H9 (cell line): ENCODE data around the gene EHD3. TPM values are rescaled to one million over a fixed set of nuclear protein-coding genes. Genes with fewer than 3 reads are reported as not detected.
A peak's percentile ranks its signal among the peaks of the same experiment; 100 is the strongest.

ENCODE experiments used
- DNase-seq: peaks from one replicate; pipeline ENCODE4 v3.0.0-alpha.2; 2017
- H2AFZ ChIP-seq: one replicate; pipeline ENCODE4 v1.6.1; 2013; ENCODE audit warnings: mild to moderate bottlenecking, low read length, control low read depth, moderate library complexity
- H2AK5ac ChIP-seq: 2 replicates; pipeline ENCODE4 v1.6.1; 2013; ENCODE audit warnings: low read length, control low read depth, mixed read lengths; ENCODE audit not compliant: insufficient read length
- H2BK120ac ChIP-seq: one replicate; pipeline ENCODE4 v1.6.1; 2013; ENCODE audit warnings: low read depth, mild to moderate bottlenecking, low read length, control low read depth, inconsistent platforms; ENCODE audit not compliant: poor library complexity, severe bottlenecking
- H2BK12ac ChIP-seq: 2 replicates; pipeline ENCODE4 v1.6.1; 2013; ENCODE audit warnings: low read length, control low read depth, mixed read lengths, low read depth; ENCODE audit not compliant: insufficient read length
- H2BK15ac ChIP-seq: 2 replicates; pipeline ENCODE4 v1.6.1; 2013; ENCODE audit warnings: low read depth, low read length, control low read depth
- H2BK20ac ChIP-seq: one replicate; pipeline ENCODE4 v1.6.1; 2013; ENCODE audit warnings: low read depth, mild to moderate bottlenecking, low read length, control low read depth, inconsistent platforms; ENCODE audit not compliant: poor library complexity, severe bottlenecking
- H2BK5ac ChIP-seq: 2 replicates; pipeline ENCODE4 v1.6.1; 2013; ENCODE audit warnings: low read length, control low read depth, mixed read lengths; ENCODE audit not compliant: insufficient read length
- H3K14ac ChIP-seq: 2 replicates; pipeline ENCODE4 v1.6.1; 2013; ENCODE audit warnings: low read length, control low read depth; ENCODE audit not compliant: insufficient read depth
- H3K18ac ChIP-seq: 2 replicates; pipeline ENCODE4 v1.6.1; 2013; ENCODE audit warnings: low read depth, mild to moderate bottlenecking, mixed read lengths, low read length, control low read depth; ENCODE audit not compliant: insufficient read length
- H3K23ac ChIP-seq: 2 replicates; pipeline ENCODE4 v1.6.1; 2013; ENCODE audit warnings: low read length, control low read depth, mixed read lengths, low read depth; ENCODE audit not compliant: insufficient read length
- H3K23me2 ChIP-seq: 2 replicates; pipeline ENCODE4 v1.6.1; 2013; ENCODE audit warnings: low read depth, mild to moderate bottlenecking, mixed read lengths, low read length, control low read depth; ENCODE audit not compliant: insufficient read length, poor library complexity, severe bottlenecking
- H3K27ac ChIP-seq: 2 replicates; pipeline ENCODE4 v1.5.1; 2013; ENCODE audit warnings: low read length, control low read depth, mixed read lengths, low read depth; ENCODE audit not compliant: insufficient read length
- H3K27me3 ChIP-seq: 2 replicates; pipeline ENCODE4 v1.6.1; 2013; ENCODE audit warnings: low read length, control low read depth, inconsistent platforms; ENCODE audit not compliant: insufficient read depth
- H3K4ac ChIP-seq: 2 replicates; pipeline ENCODE4 v1.6.1; 2013; ENCODE audit warnings: low read depth, mild to moderate bottlenecking, control low read depth, inconsistent platforms, low read length, moderate library complexity
- H3K4me1 ChIP-seq: 2 replicates; pipeline ENCODE4 v1.6.1; 2013; ENCODE audit warnings: low read length, control low read depth, inconsistent platforms; ENCODE audit not compliant: insufficient read depth
- H3K4me2 ChIP-seq: 2 replicates; pipeline ENCODE4 v1.6.1; 2013; ENCODE audit warnings: low read length, control low read depth, mixed read lengths; ENCODE audit not compliant: insufficient read length, insufficient read depth
- H3K56ac ChIP-seq: 2 replicates; pipeline ENCODE4 v1.6.1; 2013; ENCODE audit warnings: low read depth, mild to moderate bottlenecking, mixed read lengths, low read length, control low read depth; ENCODE audit not compliant: insufficient read length
- H3K79me1 ChIP-seq: 2 replicates; pipeline ENCODE4 v1.6.1; 2013; ENCODE audit warnings: low read depth, mild to moderate bottlenecking, moderate library complexity, low read length, control low read depth, inconsistent platforms; ENCODE audit not compliant: insufficient read depth, poor library complexity, severe bottlenecking
- H3K79me2 ChIP-seq: 2 replicates; pipeline ENCODE4 v1.6.1; 2013; ENCODE audit warnings: low read length, control low read depth, inconsistent platforms; ENCODE audit not compliant: insufficient read depth
- H3K9ac ChIP-seq: 2 replicates; pipeline ENCODE4 v1.6.1; 2013; ENCODE audit warnings: low read length, control low read depth, mixed read lengths; ENCODE audit not compliant: insufficient read length; ENCODE audit errors: extremely low read depth
- H3K9me3 ChIP-seq: one replicate; pipeline ENCODE4 v1.6.1; 2013; ENCODE audit warnings: low read depth, low read length, inconsistent platforms; ENCODE audit not compliant: control insufficient read depth
- H3T11ph ChIP-seq: one replicate; pipeline ENCODE4 v1.6.1; 2013; ENCODE audit warnings: mild to moderate bottlenecking, low read length, control low read depth, inconsistent platforms
- H4K20me1 ChIP-seq: one replicate; pipeline ENCODE4 v1.6.1; 2013; ENCODE audit not compliant: control insufficient read depth, insufficient read length, insufficient read depth
- H4K5ac ChIP-seq: 2 replicates; pipeline ENCODE4 v1.6.1; 2013; ENCODE audit warnings: low read depth, mild to moderate bottlenecking, mixed read lengths, low read length, control low read depth; ENCODE audit not compliant: insufficient read length
- H4K8ac ChIP-seq: replicated peaks from 2 replicates; pipeline ENCODE4 v1.6.1; 2013; ENCODE audit warnings: low read length, control low read depth, mixed read lengths, low read depth; ENCODE audit not compliant: insufficient read length
- H4K91ac ChIP-seq: 2 replicates; pipeline ENCODE4 v1.6.1; 2013; ENCODE audit warnings: low read depth, mild to moderate bottlenecking, moderate library complexity, mixed read lengths, low read length, control low read depth; ENCODE audit not compliant: insufficient read length
- H3K27ac Mint-ChIP-seq, 3 experiments: 2 replicates in 2 of 3; 3 replicates in 1 of 3; pipeline ENCODE4 v1.8.0; 2020 to 2021; ENCODE audit warnings: mixed read lengths in 3 of 3, mild to moderate bottlenecking in 1 of 3, moderate library complexity in 1 of 3
- H3K27me3 Mint-ChIP-seq: 2 replicates; pipeline ENCODE4 v1.8.0; 2021; ENCODE audit warnings: low read depth, mild to moderate bottlenecking, moderate library complexity, mixed read lengths
- H3K36me3 Mint-ChIP-seq, 3 experiments: 2 replicates in 2 of 3; 3 replicates in 1 of 3; pipeline ENCODE4 v1.8.0; 2020 to 2021; ENCODE audit warnings: low read depth in 3 of 3, mixed read lengths in 3 of 3; ENCODE audit not compliant: insufficient read depth in 1 of 3
- H3K4me1 Mint-ChIP-seq, 2 experiments: 2 replicates each; pipeline ENCODE4 v1.8.0; 2020; ENCODE audit warnings: mixed read lengths in 2 of 2
- H3K4me3 Mint-ChIP-seq, 2 experiments: 2 replicates in 1 of 2; 3 replicates in 1 of 2; pipeline ENCODE4 v1.8.0; 2020 to 2021; ENCODE audit warnings: mild to moderate bottlenecking in 2 of 2, mixed read lengths in 2 of 2, moderate library complexity in 1 of 2
- H3K9me3 Mint-ChIP-seq, 2 experiments: 2 replicates in 1 of 2; 3 replicates in 1 of 2; pipeline ENCODE4 v1.8.0; 2020; ENCODE audit warnings: mild to moderate bottlenecking in 2 of 2, mixed read lengths in 2 of 2, moderate library complexity in 1 of 2
- WGBS: extraction: QIAGEN DNeasy Blood & Tissue Kit; methylation state at CpG from one replicate; pipeline ENCODE4 v1.1.7; 2013; ENCODE audit warnings: missing lambda C conversion rate, low lambda C conversion rate, mixed read lengths; ENCODE audit not compliant: insufficient read length; ENCODE audit errors: extremely low coverage; 5-methylcytosine and 5-hydroxymethylcytosine counted together
- total RNA-seq: library from RNA; stranded (reverse); gene quantifications from 2 replicates; pipeline ENCODE4 v1.2.1, GENCODE V29; 2021
- TF ChIP-seq, protein P1 (sequence below): fragments of 200-600 bp; sonication (generic); conservative IDR thresholded peaks from 3 replicates; pipeline ENCODE4 v1.8.0; 2021; ENCODE audit warnings: antibody characterized with exemption, mild to moderate bottlenecking

EHD3 gene
- total RNA-seq, 1 experiment from 2014 or later: 8.3 TPM

DNA sequence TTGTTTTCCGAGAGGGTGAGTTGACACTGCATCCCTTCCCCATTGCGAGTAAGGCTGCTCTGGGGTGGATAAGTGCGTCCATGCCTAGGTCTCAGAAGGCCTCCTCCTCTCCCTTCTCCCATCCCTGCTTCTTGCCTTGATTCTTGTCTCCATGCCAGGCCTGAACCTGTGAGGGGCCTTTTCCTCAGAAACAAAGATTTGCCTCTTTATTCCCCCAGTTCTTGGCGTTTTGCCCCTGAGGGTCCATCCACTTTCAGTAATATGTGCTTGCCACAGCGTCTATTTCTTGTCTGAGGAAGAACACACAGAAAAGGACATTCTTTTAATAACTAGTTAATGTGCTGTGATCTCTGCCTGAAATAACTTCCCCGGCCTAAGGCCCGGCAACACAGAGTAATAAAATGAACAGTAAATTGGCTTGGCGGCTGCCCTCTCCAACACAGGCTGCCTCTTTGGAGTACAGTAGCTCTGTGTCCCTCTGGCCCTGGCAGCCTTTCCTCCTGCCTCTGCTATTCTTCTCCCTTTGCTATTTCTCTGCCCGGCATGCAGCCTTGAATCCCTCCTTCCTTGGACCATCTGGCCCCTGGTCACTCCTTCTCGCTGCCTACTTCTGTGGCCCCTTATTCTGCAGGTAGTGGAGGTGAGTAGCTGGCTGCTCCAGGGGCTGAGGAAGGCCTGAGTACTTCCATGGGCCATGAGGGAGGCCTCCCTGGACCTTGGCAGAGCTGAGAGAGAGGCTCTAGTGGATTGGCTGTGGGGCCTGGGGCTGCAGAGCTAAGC is 4.4 kb downstream of the EHD3 start:
- H3K4me1 ChIP-seq: 0 out of 2 replicates have a peak, but pooled peaks cover under 1% of the 10 kb centered on the region
- no peak overlapping the region for H3K27ac ChIP-seq
- peaks cover 11% of the 10 kb centered on the region for H3K27me3 Mint-ChIP-seq
- H3K9me3 Mint-ChIP-seq: no peaks in the 10 kb centered on the region
- no peak overlapping the region for H2BK20ac ChIP-seq
- no peak overlapping the region for H2BK120ac ChIP-seq
- no peak overlapping the region for H4K91ac ChIP-seq
- H3K36me3 Mint-ChIP-seq: peaks cover 0 to 1% (median 0%) of the 10 kb centered on the region in 3 experiments; a peak in 2 of 7 replicates
- no peak overlapping the region for H2BK15ac ChIP-seq
- H2BK12ac ChIP-seq: no peak overlapping the region
- no peak overlapping the region for H3K4ac ChIP-seq
- H3K9ac ChIP-seq: no peak overlapping the region
- no peak overlapping the region for H3T11ph ChIP-seq
- H2AFZ ChIP-seq: no peak overlapping the region
- H3K14ac ChIP-seq: no peak overlapping the region
- H4K20me1 ChIP-seq: peaks cover 3% of the 10 kb centered on the region
- H3K9me3 ChIP-seq: no peaks in the 10 kb centered on the region
- H3K4me3 Mint-ChIP-seq: no peak overlapping the region
- TF ChIP-seq, protein P1, sequence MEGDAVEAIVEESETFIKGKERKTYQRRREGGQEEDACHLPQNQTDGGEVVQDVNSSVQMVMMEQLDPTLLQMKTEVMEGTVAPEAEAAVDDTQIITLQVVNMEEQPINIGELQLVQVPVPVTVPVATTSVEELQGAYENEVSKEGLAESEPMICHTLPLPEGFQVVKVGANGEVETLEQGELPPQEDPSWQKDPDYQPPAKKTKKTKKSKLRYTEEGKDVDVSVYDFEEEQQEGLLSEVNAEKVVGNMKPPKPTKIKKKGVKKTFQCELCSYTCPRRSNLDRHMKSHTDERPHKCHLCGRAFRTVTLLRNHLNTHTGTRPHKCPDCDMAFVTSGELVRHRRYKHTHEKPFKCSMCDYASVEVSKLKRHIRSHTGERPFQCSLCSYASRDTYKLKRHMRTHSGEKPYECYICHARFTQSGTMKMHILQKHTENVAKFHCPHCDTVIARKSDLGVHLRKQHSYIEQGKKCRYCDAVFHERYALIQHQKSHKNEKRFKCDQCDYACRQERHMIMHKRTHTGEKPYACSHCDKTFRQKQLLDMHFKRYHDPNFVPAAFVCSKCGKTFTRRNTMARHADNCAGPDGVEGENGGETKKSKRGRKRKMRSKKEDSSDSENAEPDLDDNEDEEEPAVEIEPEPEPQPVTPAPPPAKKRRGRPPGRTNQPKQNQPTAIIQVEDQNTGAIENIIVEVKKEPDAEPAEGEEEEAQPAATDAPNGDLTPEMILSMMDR: no peak
- H3K27me3 ChIP-seq: peaks cover 4% of the 10 kb centered on the region; the same call in 1 of the 2 replicates
- peaks cover 13 to 18% of the 10 kb centered on the region in 2 experiments for H3K4me1 Mint-ChIP-seq
- H2BK5ac ChIP-seq: no peak overlapping the region
- H3K4me2 ChIP-seq: no peak overlapping the region
- peak; percentile 8 for DNase-seq
- H3K23ac ChIP-seq: no peak overlapping the region
- WGBS: no CpG with 5 or more reads among the region's 10 CpGs
- H3K23me2 ChIP-seq: peaks cover 5% of the 10 kb centered on the region
- H3K79me1 ChIP-seq: no peaks in the 10 kb centered on the region
- H2AK5ac ChIP-seq: no peak overlapping the region
- no peak overlapping the region for H4K5ac ChIP-seq
- H3K27ac Mint-ChIP-seq: no peak overlapping the region
- H4K8ac ChIP-seq: no peak overlapping the region
- no peak overlapping the region for H3K18ac ChIP-seq
- H3K79me2 ChIP-seq: no peaks in the 10 kb centered on the region
- no peak overlapping the region for H3K56ac ChIP-seq
